Right lung (tissue), 10 donors: ENCODE measurements around the gene SPATA4. TPM values are rescaled to one million over a fixed set of nuclear protein-coding genes. Genes with fewer than 3 reads are reported as not detected.
"Not testable (repeated sequence)": the region's sequence is repeated elsewhere in the genome, so short reads cannot be mapped to it uniquely, and the experiment has no call there.

ENCODE experiments used
- DNase-seq, 2 donors: peaks; one replicate each; pipeline ENCODE4 v3.0.0-alpha.2; 2013
- long read RNA-seq, 8 donors: transcript quantifications; one replicate each; lab custom pipeline, GENCODE V29; 2026
- polyA plus RNA-seq, 5 donors: library from polyadenylated mRNA; unstranded; fragments of 120-200 nt; gene quantifications; one replicate each; pipeline versions ENCODE4 v1.2.1 to v1.2.3, GENCODE V29; 2013; ENCODE audit warnings: inconsistent platforms in 1 of 5, low replicate concordance in 1 of 5; ENCODE audit not compliant: insufficient read length in 5 of 5, insufficient read depth in 1 of 5

The SPATA4 gene
- 1 to 10 TPM in 3 of 5 donors, under 1 TPM in 2; 0.55 to 1.8 (median 1.3) TPM for polyA plus RNA-seq
- long read RNA-seq, donor 1, partial matches to known transcripts, result 0 of 2 reads
- long read RNA-seq, donor 1, other reads (novel, unspliced or antisense), result 0 of 2 reads
- long read RNA-seq, donor 2, result 0 reads
- long read RNA-seq, donor 3, result 0 reads
- long read RNA-seq, donor 4, partial matches to known transcripts, result 0 of 1 reads
- long read RNA-seq, donor 4, other reads (novel, unspliced or antisense), result 0 of 1 reads
- long read RNA-seq, donor 5, result 0 reads
- long read RNA-seq, donor 6, result 0 reads
- long read RNA-seq, donor 7, result 0 reads
- long read RNA-seq, donor 8, partial matches to known transcripts, result 0 of 1 reads
- long read RNA-seq, donor 8, other reads (novel, unspliced or antisense), result 0 of 1 reads

GRCh38 chr4:176195184-176195978, at the start of gene SPATA4:
SPATA4 (minus strand) TSS chr4:176195585; CDS start chr4:176195562, 23 bp downstream.
- DNase-seq, result peak; percentile 91 to 92

GRCh38 chr4:176242764-176243347, 47.5 kb upstream of the SPATA4 start:
- DNase-seq, result no peak

- no peak for DNase-seq
These were observed 46.3 kb upstream of the SPATA4 start for GRCh38 chr4:176241703-176242102.

- no peak for DNase-seq
These were observed 43.4 kb upstream of the SPATA4 start for GRCh38 chr4:176238826-176239225.

DNA sequence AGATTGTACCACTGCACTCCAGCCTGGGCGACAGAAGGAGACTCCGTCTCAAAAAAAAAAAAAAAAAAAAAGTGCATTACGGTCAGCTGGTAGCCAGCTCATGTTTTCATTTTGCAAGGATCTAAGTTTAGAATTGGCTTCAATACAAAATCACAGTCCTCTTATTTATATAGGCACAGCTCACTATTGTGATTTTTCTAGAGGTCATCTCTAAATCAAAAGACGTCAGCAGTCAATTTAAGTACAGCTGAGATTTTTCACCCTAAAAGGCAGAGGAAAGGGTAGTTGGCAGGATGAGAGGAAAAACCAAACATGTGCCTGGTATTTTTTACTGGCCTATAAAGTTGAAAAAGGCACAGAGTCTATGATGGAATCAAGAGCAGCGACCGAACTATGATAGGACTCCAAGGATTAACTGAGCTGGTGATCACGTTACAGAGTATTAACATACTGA, 42.8 kb upstream of the SPATA4 start:
- peak; percentile 31 to 55 for DNase-seq

- DNase-seq, result no peak
These were observed 41.6 kb upstream of the SPATA4 start for GRCh38 chr4:176236946-176237345.

- DNase-seq, result no peak
These were observed 35.5 kb upstream of the SPATA4 start for GRCh38 chr4:176230836-176231235.

DNA sequence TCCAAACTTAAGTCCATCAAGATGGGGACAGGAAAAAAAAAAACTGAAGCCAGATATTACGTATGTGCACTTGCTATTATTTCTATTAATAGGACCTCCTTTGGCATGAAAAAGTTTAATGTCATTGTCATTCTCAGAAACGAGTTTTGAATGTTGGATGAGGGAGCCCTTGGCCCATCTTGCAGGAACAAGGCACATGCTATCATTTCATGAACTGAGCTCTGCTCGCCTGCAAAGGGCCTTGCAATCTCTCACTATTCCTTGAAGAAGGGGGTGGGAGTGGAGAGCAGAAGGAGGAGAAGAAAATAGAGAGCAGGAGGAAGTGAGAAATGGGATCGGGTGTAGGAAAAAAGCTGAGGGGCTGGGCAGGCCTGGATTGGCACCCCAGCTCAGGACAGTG, 34.3 kb upstream of the SPATA4 start:
- no peak for DNase-seq

DNA sequence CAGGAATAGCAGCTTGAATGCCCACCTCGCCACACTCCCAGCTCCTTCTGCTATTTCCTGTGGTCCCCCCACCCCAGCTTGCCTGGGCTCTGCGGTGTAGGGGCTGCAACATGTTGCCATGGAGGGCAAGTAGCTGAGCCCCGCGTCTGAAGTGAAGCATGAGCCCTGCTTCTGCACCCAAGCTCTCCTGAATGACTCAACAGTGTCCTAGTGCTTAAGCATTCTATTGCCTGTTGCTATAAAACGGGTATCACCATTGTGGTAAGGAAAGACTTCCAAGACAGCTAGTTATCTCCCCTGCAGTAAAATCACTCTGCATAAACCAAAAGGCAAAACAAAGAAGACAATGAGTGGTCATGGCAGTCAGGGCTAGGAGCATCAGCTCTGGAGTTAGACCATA, 31.4 kb upstream of the SPATA4 start:
- DNase-seq, result no peak

DNA sequence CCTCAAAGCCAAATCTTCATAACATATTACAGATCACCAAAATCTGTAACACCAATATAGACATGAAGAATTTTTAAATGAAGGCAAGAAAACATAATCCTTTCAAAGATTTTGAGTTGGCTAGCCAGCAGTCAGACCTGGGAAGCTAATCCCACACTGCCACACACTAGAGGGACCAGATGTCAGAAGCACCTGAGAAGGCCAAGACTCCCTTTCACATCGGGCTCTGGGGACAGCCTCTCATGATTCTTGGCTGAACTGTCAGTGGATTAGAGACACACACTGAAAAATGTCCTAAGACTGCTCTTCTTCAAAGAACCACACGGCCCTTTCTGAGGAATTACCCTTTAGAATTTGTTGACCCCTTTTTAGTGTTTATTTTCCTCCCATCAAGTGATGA, 28.2 kb upstream of the SPATA4 start:
- DNase-seq, result no peak

DNA sequence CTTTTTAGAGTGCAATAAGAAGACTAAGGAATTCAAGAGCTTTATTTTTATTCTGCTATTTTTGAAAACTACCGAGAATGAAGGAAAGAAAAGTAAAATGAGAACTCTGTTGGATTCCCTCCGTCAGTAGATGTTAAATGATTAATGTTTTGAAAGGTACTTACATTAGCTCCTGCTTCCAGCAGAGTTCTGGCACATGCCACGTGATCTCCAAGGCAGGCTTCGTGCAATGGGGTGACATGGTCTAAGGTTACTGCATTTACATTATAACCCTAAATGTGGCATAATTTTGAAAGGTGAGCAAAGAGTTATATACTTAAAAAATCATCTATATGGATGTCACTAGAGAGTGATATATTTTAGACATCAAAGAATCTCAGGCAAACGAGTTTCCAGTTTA, 26.8 kb upstream of the SPATA4 start:
- no peak for DNase-seq

DNA sequence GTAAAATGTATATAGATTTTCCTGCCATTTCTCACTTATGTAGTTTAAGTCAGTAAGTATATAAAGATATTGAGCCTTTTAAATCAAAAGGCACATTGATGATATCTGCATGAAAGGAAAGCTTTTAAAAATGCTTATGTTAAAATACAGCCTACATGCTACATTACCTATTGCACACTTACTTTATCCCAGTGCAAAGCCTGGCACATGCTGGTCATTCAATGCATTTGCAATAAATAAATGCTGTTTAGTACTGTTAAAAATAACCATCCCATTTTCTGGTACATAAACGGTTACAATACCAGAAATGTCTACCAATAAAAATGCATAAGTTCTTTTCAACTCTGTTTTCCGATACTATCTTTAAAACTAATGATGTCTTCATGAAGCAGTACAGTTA, 22.1 kb upstream of the SPATA4 start:
- no peak for DNase-seq

GRCh38 chr4:176212351-176212750, 17.0 kb upstream of the SPATA4 start:
- not testable (repeated sequence) for DNase-seq

DNA sequence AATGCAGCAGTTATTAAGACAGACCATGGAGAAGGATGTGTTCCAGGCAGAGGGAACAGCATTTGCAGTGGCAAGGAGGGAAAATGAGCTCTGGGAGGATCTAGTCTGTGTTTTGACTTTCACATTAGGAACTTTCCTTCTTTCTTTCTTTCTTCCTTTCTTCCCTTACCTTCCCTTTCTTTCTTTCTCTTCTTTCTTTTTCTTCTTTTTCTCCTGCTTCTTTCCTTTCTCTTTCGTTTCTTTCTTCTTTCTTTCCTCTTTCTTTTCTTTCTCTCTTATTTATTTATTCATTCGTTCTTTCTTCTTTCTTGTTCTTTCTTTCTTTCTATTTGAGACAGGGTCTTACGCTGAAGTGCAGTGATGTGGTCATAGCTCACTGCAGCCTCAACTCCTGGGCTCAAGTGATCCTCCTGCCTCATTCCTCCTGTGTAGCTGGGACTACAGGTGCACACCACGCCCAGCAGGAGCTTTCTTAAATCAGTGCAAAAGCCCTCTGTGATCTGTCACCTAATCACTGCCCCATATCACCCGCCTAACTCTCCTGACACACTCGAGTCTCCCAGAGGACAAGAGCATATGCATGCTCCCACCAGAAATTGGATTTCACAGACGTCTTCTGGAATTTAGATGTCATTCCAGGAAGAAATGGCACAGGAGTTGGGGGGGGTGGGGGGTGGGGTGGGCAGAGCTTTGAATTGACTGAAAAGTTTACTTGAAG, 15.4 kb upstream of the SPATA4 start:
- DNase-seq, result no peak

GRCh38 chr4:176210101-176210500, 14.7 kb upstream of the SPATA4 start:
- no peak for DNase-seq

- no peak for DNase-seq
These were observed 14.2 kb upstream of the SPATA4 start for GRCh38 chr4:176209535-176209934.

DNA sequence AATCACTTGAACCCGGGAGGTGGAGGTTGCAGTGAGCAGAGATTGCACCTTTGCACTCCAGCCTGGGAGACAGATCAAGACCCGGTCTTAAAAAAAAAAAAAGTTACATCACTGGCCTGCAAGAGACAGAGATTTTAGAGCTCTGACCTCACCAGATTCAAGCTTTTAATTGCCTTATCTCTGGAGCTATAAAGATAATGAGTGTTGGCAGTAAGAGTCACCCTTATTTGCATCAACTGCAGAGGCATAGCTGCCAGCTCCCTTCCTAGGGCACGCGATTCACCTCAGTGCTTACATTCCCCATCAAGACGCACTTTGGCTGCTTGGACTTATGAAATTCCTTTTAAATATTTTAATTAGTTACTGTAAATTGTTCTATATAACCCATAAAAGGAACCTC, 12.5 kb upstream of the SPATA4 start:
- DNase-seq, result no peak

DNA sequence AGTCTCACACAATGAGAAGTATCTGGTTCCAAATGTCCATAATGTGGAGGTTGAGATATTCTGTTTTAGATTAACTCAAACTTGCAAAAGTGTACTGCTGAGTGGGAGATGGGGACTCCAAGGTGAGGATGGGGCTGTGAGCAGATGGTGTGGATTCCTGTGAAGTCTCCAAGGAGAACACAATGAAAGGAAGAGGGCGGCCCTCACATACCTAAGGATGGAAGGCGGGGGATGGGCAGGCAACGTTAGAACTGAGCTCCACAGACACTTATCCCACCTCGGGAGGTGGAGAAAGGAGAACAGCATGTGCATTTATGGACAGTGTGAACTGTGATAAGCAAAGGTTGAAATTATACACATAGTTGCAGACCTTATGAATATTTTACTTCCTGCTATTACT, 9.9 kb upstream of the SPATA4 start:
- no peak for DNase-seq

- DNase-seq, result no peak
These were observed 3.0 kb upstream of the SPATA4 start for GRCh38 chr4:176198316-176198903.

DNA sequence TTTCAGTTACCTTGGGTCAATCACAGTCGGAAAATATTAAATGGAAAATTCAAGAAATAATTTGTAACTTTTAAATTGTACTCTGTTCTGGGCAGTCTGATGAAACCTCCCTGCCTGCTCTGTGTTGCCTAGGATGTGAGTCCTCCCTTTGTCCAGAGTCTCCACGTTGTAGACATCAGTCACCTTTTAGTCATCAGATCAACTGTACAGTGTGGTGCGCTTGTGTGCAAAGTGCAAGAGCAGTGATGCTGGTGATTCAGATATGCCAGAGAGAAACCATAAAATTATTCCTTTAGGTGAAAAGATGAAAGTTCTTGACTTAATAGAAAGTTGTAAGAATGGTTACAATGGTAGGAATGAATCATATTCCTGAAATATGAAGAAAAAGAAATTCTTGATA, 1.4 kb downstream of the SPATA4 start:
- DNase-seq, result no peak

- no peak for DNase-seq
These were observed 2.3 kb downstream of the SPATA4 start for GRCh38 chr4:176193126-176193525.
